ENCODE data around the gene SGCA.

The SGCA gene

DNA sequence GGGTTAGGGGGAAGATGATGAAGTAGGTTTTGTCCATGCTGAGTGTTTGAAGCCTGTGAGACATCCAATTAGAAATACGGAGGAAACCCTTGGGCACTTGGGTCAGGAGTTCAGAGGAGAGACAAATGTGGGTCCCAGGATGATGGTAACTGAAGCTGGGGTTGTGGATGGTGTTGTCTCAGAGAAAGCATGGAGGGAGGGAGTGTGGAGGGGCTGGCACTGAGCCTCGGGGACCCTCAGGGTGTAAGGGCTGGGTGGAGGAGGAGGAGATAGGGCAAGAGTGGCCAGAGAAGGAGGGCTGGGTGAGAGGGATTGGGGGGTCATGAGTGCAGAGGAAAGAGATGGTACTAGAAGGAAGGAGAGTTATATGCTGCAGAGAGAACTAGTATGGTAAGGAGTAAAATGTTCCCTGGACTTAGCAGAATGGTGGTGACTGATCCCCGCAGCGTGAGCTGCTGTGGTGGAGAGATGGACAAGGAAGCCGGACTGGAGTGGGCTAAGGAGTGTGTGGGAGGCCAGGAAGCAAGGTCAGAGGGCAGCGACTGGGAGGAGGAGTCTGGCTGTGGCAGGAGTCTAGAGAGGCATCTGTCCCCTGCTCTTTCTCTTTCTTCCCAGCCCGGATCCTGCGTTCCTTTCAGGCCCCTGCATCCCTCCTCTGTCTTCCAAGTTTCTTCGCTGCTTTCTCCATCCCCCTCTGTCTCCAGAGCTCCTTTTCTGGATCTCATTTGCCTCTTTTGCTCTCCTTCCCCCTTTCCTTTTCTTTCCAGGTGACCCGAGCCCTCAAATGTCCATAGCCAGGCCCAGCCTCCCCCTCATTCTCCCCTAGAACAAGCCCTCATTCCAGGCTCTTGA, 39.5 kb downstream of the SGCA start:
- peak overlapping the region; percentile 17 for H3K4me3 ChIP-seq (ENCODE audit: low read depth, low read length)
- TF ChIP-seq, protein P1, sequence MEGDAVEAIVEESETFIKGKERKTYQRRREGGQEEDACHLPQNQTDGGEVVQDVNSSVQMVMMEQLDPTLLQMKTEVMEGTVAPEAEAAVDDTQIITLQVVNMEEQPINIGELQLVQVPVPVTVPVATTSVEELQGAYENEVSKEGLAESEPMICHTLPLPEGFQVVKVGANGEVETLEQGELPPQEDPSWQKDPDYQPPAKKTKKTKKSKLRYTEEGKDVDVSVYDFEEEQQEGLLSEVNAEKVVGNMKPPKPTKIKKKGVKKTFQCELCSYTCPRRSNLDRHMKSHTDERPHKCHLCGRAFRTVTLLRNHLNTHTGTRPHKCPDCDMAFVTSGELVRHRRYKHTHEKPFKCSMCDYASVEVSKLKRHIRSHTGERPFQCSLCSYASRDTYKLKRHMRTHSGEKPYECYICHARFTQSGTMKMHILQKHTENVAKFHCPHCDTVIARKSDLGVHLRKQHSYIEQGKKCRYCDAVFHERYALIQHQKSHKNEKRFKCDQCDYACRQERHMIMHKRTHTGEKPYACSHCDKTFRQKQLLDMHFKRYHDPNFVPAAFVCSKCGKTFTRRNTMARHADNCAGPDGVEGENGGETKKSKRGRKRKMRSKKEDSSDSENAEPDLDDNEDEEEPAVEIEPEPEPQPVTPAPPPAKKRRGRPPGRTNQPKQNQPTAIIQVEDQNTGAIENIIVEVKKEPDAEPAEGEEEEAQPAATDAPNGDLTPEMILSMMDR (IDR thresholded peaks at IDR 0.05; ENCODE audit: low read depth, low read length), result no peak

- TF ChIP-seq, protein P1 (IDR thresholded peaks at IDR 0.05; ENCODE audit: low read depth, low read length), result no peak
- H3K4me3 ChIP-seq (ENCODE audit: low read depth, low read length), result peak overlapping the region; percentile 17; the same call in 1 of the 2 replicates
Observed at GRCh38 chr17:50205963-50206505, 40.2 kb downstream of the SGCA start.

DNA sequence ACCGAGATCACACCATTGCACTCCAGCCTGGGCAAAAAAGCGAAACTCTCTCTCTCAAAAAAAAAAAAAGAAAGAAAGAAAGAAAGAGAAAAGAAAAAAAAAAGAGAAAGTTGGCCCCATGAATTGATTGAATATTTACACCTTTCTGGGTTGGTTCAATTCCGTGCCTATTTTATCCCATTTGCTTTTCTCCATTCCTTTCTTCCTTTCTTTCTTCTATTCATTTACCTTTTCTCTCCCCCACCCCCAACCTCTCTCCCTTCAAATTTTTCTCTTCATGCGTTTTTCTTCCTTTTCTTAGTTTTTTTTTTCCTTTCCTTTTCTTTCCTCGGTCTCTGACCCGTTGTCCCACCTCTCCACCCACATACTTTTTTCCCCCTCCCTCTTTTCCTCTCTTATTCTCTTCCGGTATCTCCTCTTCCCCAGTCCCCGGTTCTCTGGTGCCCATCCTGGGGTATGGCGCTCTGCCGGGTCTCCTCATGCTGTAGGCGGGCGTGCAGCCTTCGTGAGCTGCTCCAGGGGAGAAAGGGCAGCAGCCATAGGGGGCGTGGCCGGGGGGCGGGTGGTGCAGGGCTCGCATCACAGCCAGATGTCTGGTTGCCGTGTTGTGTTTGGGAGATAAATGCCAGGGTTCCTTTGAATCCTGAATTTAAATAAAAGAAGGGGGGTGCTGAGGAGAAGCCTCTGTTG, 40.9 kb downstream of the SGCA start:
- H3K4me3 ChIP-seq (ENCODE audit: low read depth, low read length), result peak overlapping the region; percentile 23; the same call in 1 of the 2 replicates
- TF ChIP-seq, protein P1 (IDR thresholded peaks at IDR 0.05; ENCODE audit: low read depth, low read length), result no peak

- TF ChIP-seq, protein P1 (IDR thresholded peaks at IDR 0.05; ENCODE audit: low read depth, low read length), result no peak
- H3K4me3 ChIP-seq (ENCODE audit: low read depth, low read length), result no peak overlapping the region
Observed at GRCh38 chr17:50207315-50207714, 41.5 kb downstream of the SGCA start.

DNA sequence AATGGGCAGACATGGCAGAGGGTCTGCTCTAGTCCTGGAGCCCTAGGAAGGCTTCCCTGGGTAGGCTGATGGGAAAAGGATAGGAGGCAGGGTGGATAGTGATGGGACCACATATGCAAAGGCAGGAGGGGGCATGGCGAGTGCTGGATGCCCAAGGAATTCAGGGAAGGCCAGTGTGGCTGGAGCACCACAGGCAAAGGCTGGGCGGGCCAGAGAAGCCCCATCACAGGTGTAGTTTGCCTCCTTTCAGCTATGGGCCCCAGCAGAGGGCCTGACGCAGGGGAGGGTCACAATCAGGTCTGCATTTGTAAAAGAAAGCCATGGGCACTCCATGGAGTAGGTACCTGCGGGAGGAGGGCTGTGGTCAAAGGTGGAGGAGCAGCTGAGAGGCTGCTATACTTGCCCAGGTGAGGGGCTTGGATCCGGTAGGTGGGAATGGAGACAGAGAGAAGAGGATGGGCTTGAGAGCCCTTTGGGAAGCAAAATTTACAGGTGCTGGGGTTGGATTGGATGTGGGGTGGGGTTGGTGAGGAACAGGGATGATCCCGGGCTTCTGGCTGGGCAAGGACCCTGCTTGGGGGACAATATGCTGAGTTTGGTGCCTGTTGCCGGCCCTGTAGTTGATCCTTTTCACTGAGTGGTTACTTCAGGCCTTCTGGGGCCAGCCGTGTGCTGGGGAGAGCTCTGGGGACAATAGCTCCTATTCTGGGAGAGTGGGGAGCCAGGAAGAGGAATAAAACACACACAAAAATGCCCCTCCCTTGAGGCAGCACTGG, 42.2 kb downstream of the SGCA start:
- TF ChIP-seq, protein P1 (IDR thresholded peaks at IDR 0.05; ENCODE audit: low read depth, low read length), result no peak
- H3K4me3 ChIP-seq (ENCODE audit: low read depth, low read length), result no peak overlapping the region

DNA sequence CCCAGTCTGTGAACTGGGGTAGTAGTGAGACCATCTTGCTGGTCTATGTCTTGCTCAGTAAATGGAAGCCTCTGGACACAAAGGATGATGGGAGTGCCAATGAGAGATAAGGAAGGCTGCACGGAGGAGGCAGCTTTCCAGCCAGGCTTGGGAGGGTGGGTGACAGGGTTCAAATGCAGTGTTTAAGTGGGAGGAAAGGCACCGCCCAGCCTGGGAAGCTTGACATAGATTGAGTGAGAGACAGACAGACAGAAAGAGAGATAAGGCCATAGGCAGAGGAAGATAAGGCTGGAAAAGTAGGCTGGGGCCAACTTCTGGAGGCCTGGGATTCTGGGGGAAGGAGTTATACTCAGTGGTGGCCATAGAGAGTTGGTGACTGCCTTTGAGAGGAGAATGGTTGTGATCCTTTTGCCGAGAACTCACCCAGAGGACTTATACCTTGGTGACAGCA, 42.8 kb downstream of the SGCA start:
- TF ChIP-seq, protein P1 (IDR thresholded peaks at IDR 0.05; ENCODE audit: low read depth, low read length), result no peak
- no peak overlapping the region for H3K4me3 ChIP-seq (ENCODE audit: low read depth, low read length)
